AG09319 (cell line): ENCODE measurements around the gene MAN2C1.
"Not testable (repeated sequence)": the region's sequence is repeated elsewhere in the genome, so short reads cannot be mapped to it uniquely, and the experiment has no call there.

Source experiments
- DNase-seq: peaks from one replicate; pipeline ENCODE4 v3.0.0-alpha.2; 2010; ENCODE audit warnings: low read depth; ENCODE audit errors: extremely low read depth
- CTCF ChIP-seq: IDR thresholded peaks from 2 replicates; pipeline ENCODE4 v1.5.1; 2011; ENCODE audit warnings: low read depth, mild to moderate bottlenecking, inconsistent platforms, low read length, moderate library complexity

MAN2C1 gene

GRCh38 chr15:75325922-75326321 is 42.5 kb downstream of the MAN2C1 start:
- no peak for TF ChIP-seq CTCF
- DNase-seq, result no peak

GRCh38 chr15:75321711-75322110 is 46.7 kb downstream of the MAN2C1 start:
- TF ChIP-seq CTCF, result no peak
- no peak for DNase-seq

- DNase-seq, result not testable (repeated sequence)
These were observed 49.0 kb downstream of the MAN2C1 start for GRCh38 chr15:75319231-75319897.

GRCh38 chr15:75314552-75315290 is 53.7 kb downstream of the MAN2C1 start:
- TF ChIP-seq CTCF, result no peak
- DNase-seq, result no peak

GRCh38 chr15:75313116-75313845 is 55.1 kb downstream of the MAN2C1 start:
- no peak for DNase-seq
- TF ChIP-seq CTCF, result no peak

- not testable (repeated sequence) for DNase-seq
These were observed 55.9 kb downstream of the MAN2C1 start for GRCh38 chr15:75312548-75312947.

- DNase-seq, result no peak
These were observed 58.7 kb downstream of the MAN2C1 start for GRCh38 chr15:75309711-75310110.

More at GRCh38 chr15:75309711-75310110, 58.7 kb downstream of the MAN2C1 start:
- no peak for TF ChIP-seq CTCF
